ENCODE measurements around the gene PTPRZ1.

- TF ChIP-seq CTCF (IDR thresholded peaks at IDR 0.05; ENCODE audit: low read depth, low read length) (no peak), EZH2phosphoT487 (IDR thresholded peaks at IDR 0.05; ENCODE audit: low read depth) (no peak)
These were observed 47.0 kb downstream of the PTPRZ1 start for GRCh38 chr7:121919986-121920385.

Data from OCI-LY3 (cell line).